Subcutaneous adipose tissue (tissue), 4 donors: ENCODE results near the gene TTC6. TPM values are rescaled to one million over a fixed set of nuclear protein-coding genes. Genes with fewer than 3 reads are reported as not detected.

Source experiments
- CTCF ChIP-seq: fragments of 450-650 bp; IDR thresholded peaks from one replicate; pipeline ENCODE4 v1.5.1; 2016; ENCODE audit warnings: low read depth, mild to moderate bottlenecking, control low read depth, antibody characterized with exemption, moderate library complexity
- total RNA-seq, 4 donors: library from RNA; depleted of rRNA; stranded (reverse); fragments of >200 nt; gene quantifications; one replicate each; pipeline ENCODE4 v1.1.0, GENCODE V29; 2016

Gene TTC6
- total RNA-seq, 4 donors from 2014 or later, result not detected

- no peak for TF ChIP-seq CTCF
Measured at GRCh38 chr14:37558740-37559139, 36.7 kb upstream of the TTC6 start.

GRCh38 chr14:37559386-37559785 is 36.0 kb upstream of the TTC6 start:
- no peak for TF ChIP-seq CTCF

GRCh38 chr14:37563189-37563588 is 32.2 kb upstream of the TTC6 start:
- no peak for TF ChIP-seq CTCF

GRCh38 chr14:37565550-37565949 is 29.9 kb upstream of the TTC6 start:
- TF ChIP-seq CTCF, result no peak

GRCh38 chr14:37566811-37567371 is 28.5 kb upstream of the TTC6 start:
- no peak for TF ChIP-seq CTCF

GRCh38 chr14:37569729-37570128 is 25.7 kb upstream of the TTC6 start:
- no peak for TF ChIP-seq CTCF

- TF ChIP-seq CTCF, result no peak
Measured at GRCh38 chr14:37571391-37571790, 24.0 kb upstream of the TTC6 start.
